T-cell (primary cell): ENCODE measurements around the gene GET4. TPM values are rescaled to one million over a fixed set of nuclear protein-coding genes. Genes with fewer than 3 reads are reported as not detected.

Source experiments
- ATAC-seq, 4 experiments: fragments of 200-7000 bp in 3 of 4; fragments of 150-1000 bp in 1 of 4; cut with Tn5 transposase; replicated peaks in 1 of 4; 1 replicate in 3 of 4; 2 replicates in 1 of 4; pipeline ENCODE4 v1.10.0; 2021; ENCODE audit warnings: moderate library complexity in 3 of 4, mild to moderate bottlenecking in 2 of 4, moderate number of reproducible peaks in 1 of 4
- CTCF ChIA-PET, 2 donors: fragments of 300-600 bp; sonication (Branson Sonifier 250); formaldehyde crosslinking; loops; one replicate each; lab custom pipeline; 2022; ENCODE audit warnings: antibody characterized with exemption in 2 of 2; lab: Charles Lee
- POLR2A ChIA-PET, 2 donors: fragments of 300-600 bp; sonication (Branson Sonifier 250); formaldehyde crosslinking; loops; one replicate each; lab custom pipeline; 2022; ENCODE audit warnings: antibody characterized with exemption in 2 of 2; lab: Charles Lee
- DNase-seq, 35 experiments: peaks; one replicate each; pipeline versions ENCODE4 v3.0.0 to v3.0.0-alpha.2; 2013 to 2023
- H3K27ac ChIP-seq: one replicate; pipeline ENCODE4 v1.5.1; 2013; ENCODE audit warnings: low read length
- H3K27me3 ChIP-seq, 2 experiments: replicated peaks in 1 of 2; 1 replicate in 1 of 2; 2 replicates in 1 of 2; pipeline versions ENCODE4 v1.6.1 to v1.7.0; 2013; ENCODE audit warnings: low read length in 1 of 2, mixed read lengths in 1 of 2; ENCODE audit not compliant: control insufficient read depth in 2 of 2, insufficient read depth in 2 of 2; ENCODE audit errors: extremely low read depth in 1 of 2
- H3K36me3 ChIP-seq, 2 donors: 1 replicate in 1 of 2; 2 replicates in 1 of 2; pipeline versions ENCODE4 v1.6.1 to v1.7.0; 2013; ENCODE audit warnings: low read length in 1 of 2; ENCODE audit not compliant: control insufficient read depth in 2 of 2, insufficient read depth in 1 of 2; ENCODE audit errors: extremely low read depth in 1 of 2
- H3K4me1 ChIP-seq, 2 experiments: 1 replicate in 1 of 2; 2 replicates in 1 of 2; pipeline versions ENCODE4 v1.6.1 to v1.7.0; 2013; ENCODE audit warnings: low read length in 2 of 2, mixed read lengths in 1 of 2; ENCODE audit not compliant: insufficient read depth in 2 of 2, control insufficient read depth in 1 of 2; ENCODE audit errors: extremely low read depth in 1 of 2
- H3K4me3 ChIP-seq, 2 donors: 1 replicate in 1 of 2; 2 replicates in 1 of 2; pipeline versions ENCODE4 v1.5.1 to v1.7.0; 2013; ENCODE audit warnings: mild to moderate bottlenecking in 2 of 2, low read length in 1 of 2, moderate library complexity in 1 of 2; ENCODE audit not compliant: control insufficient read depth in 1 of 2; ENCODE audit errors: extremely low read depth in 1 of 2
- H3K9me3 ChIP-seq: 2 replicates; pipeline ENCODE4 v1.7.0; 2013
- H3K27ac Mint-ChIP-seq, 2 donors: one replicate each; pipeline ENCODE4 v1.8.0; 2020 to 2021; ENCODE audit warnings: mild to moderate bottlenecking in 2 of 2, mixed read lengths in 2 of 2
- H3K27me3 Mint-ChIP-seq, 2 donors: one replicate each; pipeline ENCODE4 v1.8.0; 2021 to 2022; ENCODE audit warnings: mixed read lengths in 2 of 2
- H3K36me3 Mint-ChIP-seq: one replicate; pipeline ENCODE4 v1.8.0; 2021; ENCODE audit warnings: mixed read lengths
- H3K4me1 Mint-ChIP-seq, 3 donors: one replicate each; pipeline ENCODE4 v1.8.0; 2020 to 2022; ENCODE audit warnings: mixed read lengths in 3 of 3, mild to moderate bottlenecking in 1 of 3
- H3K4me3 Mint-ChIP-seq, 3 donors: one replicate each; pipeline ENCODE4 v1.8.0; 2020 to 2022; ENCODE audit warnings: mild to moderate bottlenecking in 3 of 3, mixed read lengths in 3 of 3, moderate library complexity in 3 of 3
- H3K9me3 Mint-ChIP-seq, 3 donors: one replicate each; pipeline ENCODE4 v1.8.0; 2020 to 2022; ENCODE audit warnings: mixed read lengths in 3 of 3
- WGBS: methylation state at CpG from one replicate; pipeline ENCODE4 v1.1.5; 2013; ENCODE audit warnings: missing lambda C conversion rate; ENCODE audit not compliant: insufficient coverage; 5-methylcytosine and 5-hydroxymethylcytosine counted together
- total RNA-seq, 35 experiments: library from RNA in 6 of 35; stranded (reverse) in 6 of 35; fragments of 120-200 nt in 1 of 35; gene quantifications; one replicate each; pipeline versions ENCODE4 v1.2.1 to v1.2.4 and lab custom pipeline; 2013 to 2026

Gene GET4
- total RNA-seq, 5 donors from 2014 or later (not counting 1 experiment from before 2014, with no cell fraction given), result 52.2 to 76.4 (median 54.7) TPM

- H3K4me3 Mint-ChIP-seq, result no peak overlapping the region
- CTCF ChIA-PET, result no interaction called here
- H3K9me3 ChIP-seq, result no peaks in the 10 kb centered on the region
- H3K27ac Mint-ChIP-seq, result no peak overlapping the region
- no peak overlapping the region for H3K4me3 ChIP-seq
- H3K36me3 Mint-ChIP-seq, result no peaks in the 10 kb centered on the region
- 94% methylated on average over 14 of the region's 21 CpGs for WGBS
- H3K4me1 ChIP-seq, result peaks cover 14 to 37% of the 10 kb centered on the region in 2 experiments
- H3K27me3 ChIP-seq, result no peaks in the 10 kb centered on the region
- no peaks in the 10 kb centered on the region for H3K27me3 Mint-ChIP-seq
- peaks cover 20 to 35% (median 26%) of the 10 kb centered on the region in 3 donors for H3K4me1 Mint-ChIP-seq
- no peaks in the 10 kb centered on the region for H3K9me3 Mint-ChIP-seq
- no peak for ATAC-seq
- H3K36me3 ChIP-seq, result no peaks in the 10 kb centered on the region
- POLR2A ChIA-PET, result no interaction called here
- peak in 1 of 35 experiments; percentile 1 for DNase-seq
- no peak overlapping the region for H3K27ac ChIP-seq
These were observed 42.2 kb downstream of the GET4 start for GRCh38 chr7:918441-919113.

- no peaks in the 10 kb centered on the region for H3K36me3 Mint-ChIP-seq
- peak in 2 of 35 experiments; percentile 2 to 17 for DNase-seq
- Histone ChIP-seq H3K27ac (no peak overlapping the region), H3K36me3 (no peaks in the 10 kb centered on the region), H3K9me3 (no peaks in the 10 kb centered on the region), H3K27me3 (no peaks in the 10 kb centered on the region), H3K4me1 (peaks cover 17 to 42% of the 10 kb centered on the region in 2 experiments), H3K4me3 (no peak overlapping the region)
- H3K4me1 Mint-ChIP-seq, result peaks cover 21 to 35% (median 26%) of the 10 kb centered on the region in 3 donors
- CTCF ChIA-PET, result no interaction called here
- H3K27ac Mint-ChIP-seq, result peak overlapping the region in 1 of 2 donors; percentile 62
- H3K27me3 Mint-ChIP-seq, result no peaks in the 10 kb centered on the region
- peak overlapping the region in 1 of 3 donors; percentile 35 for H3K4me3 Mint-ChIP-seq
- WGBS, result 86% methylated on average over 9 of the region's 13 CpGs
- no peak for ATAC-seq
- no peaks in the 10 kb centered on the region for H3K9me3 Mint-ChIP-seq
- POLR2A ChIA-PET, result no interaction called here
These were observed 42.7 kb downstream of the GET4 start for GRCh38 chr7:919114-919442.

- Mint-ChIP-seq H3K9me3 (no peaks in the 10 kb centered on the region), H3K4me1 (peaks cover 21 to 41% (median 31%) of the 10 kb centered on the region in 3 donors), H3K27ac (no peak overlapping the region), H3K36me3 (no peaks in the 10 kb centered on the region), H3K4me3 (no peak overlapping the region), H3K27me3 (no peaks in the 10 kb centered on the region)
- Histone ChIP-seq H3K4me1 (peaks cover 20 to 51% of the 10 kb centered on the region in 2 experiments), H3K27ac (no peak overlapping the region), H3K4me3 (no peak overlapping the region), H3K27me3 (no peaks in the 10 kb centered on the region), H3K9me3 (no peaks in the 10 kb centered on the region), H3K36me3 (no peaks in the 10 kb centered on the region)
- WGBS, result 98% methylated on average over 20 of the region's 26 CpGs
- ChIA-PET CTCF (no interaction called here), POLR2A (no interaction called here)
- ATAC-seq, result no peak
- peak in 2 of 35 experiments; percentile 0 to 21 for DNase-seq
These were observed 43.6 kb downstream of the GET4 start for GRCh38 chr7:919924-920341.

- DNase-seq (peak in 2 of 35 experiments; percentile 2 to 17), ATAC-seq (no peak)
- Histone ChIP-seq H3K27me3 (no peaks in the 10 kb centered on the region), H3K27ac (no peak overlapping the region), H3K4me1 (peaks cover 20 to 56% of the 10 kb centered on the region in 2 experiments), H3K4me3 (no peak overlapping the region), H3K36me3 (no peaks in the 10 kb centered on the region), H3K9me3 (no peaks in the 10 kb centered on the region)
- CTCF ChIA-PET, result no interaction called here
- Mint-ChIP-seq H3K27ac (peak overlapping the region; percentile 63 to 73), H3K4me3 (peak overlapping the region in 2 of 3 donors; percentile 21 to 89), H3K36me3 (no peaks in the 10 kb centered on the region), H3K9me3 (no peaks in the 10 kb centered on the region), H3K27me3 (no peaks in the 10 kb centered on the region), H3K4me1 (peaks cover 21 to 42% (median 32%) of the 10 kb centered on the region in 3 donors)
- POLR2A ChIA-PET, result no interaction called here
- WGBS, result 78% methylated on average over 31 of the region's 40 CpGs
These were observed 44.2 kb downstream of the GET4 start for GRCh38 chr7:920351-921070.

- H3K4me1 Mint-ChIP-seq, result peaks cover 21 to 40% (median 32%) of the 10 kb centered on the region in 3 donors
- no peaks in the 10 kb centered on the region for H3K36me3 ChIP-seq
- H3K36me3 Mint-ChIP-seq, result no peaks in the 10 kb centered on the region
- ChIA-PET CTCF (no interaction called here), POLR2A (no interaction called here)
- H3K9me3 ChIP-seq, result no peaks in the 10 kb centered on the region
- DNase-seq, result no peak
- H3K27me3 ChIP-seq, result no peaks in the 10 kb centered on the region
- H3K9me3 Mint-ChIP-seq, result no peaks in the 10 kb centered on the region
- peaks cover 20 to 62% of the 10 kb centered on the region in 2 experiments for H3K4me1 ChIP-seq
- ATAC-seq, result no peak
- H3K4me3 Mint-ChIP-seq, result peak overlapping the region; percentile 13 to 89 (median 21)
- H3K27ac Mint-ChIP-seq, result peak overlapping the region; percentile 63 to 73
- 99% methylated on average over 10 of the region's 15 CpGs for WGBS
- H3K27me3 Mint-ChIP-seq, result no peaks in the 10 kb centered on the region
- H3K27ac ChIP-seq, result no peak overlapping the region
- no peak overlapping the region for H3K4me3 ChIP-seq
These were observed 44.7 kb downstream of the GET4 start for GRCh38 chr7:921071-921461.

- 41% methylated on average over 34 of the region's 36 CpGs for WGBS
- peaks cover 21 to 40% (median 32%) of the 10 kb centered on the region in 3 donors for H3K4me1 Mint-ChIP-seq
- Histone ChIP-seq H3K27ac (peak overlapping the region; percentile 82), H3K27me3 (no peaks in the 10 kb centered on the region), H3K36me3 (no peaks in the 10 kb centered on the region), H3K4me1 (peaks cover 20 to 69% of the 10 kb centered on the region in 2 experiments), H3K4me3 (peak overlapping the region; percentile 45 to 72), H3K9me3 (no peaks in the 10 kb centered on the region)
- ChIA-PET CTCF (no interaction called here), POLR2A (no interaction called here)
- peak overlapping the region; percentile 41 to 89 (median 41) for H3K4me3 Mint-ChIP-seq
- DNase-seq (peak in 3 of 35 experiments; percentile 3 to 45 (median 24)), ATAC-seq (no peak)
- H3K36me3 Mint-ChIP-seq, result no peaks in the 10 kb centered on the region
- peak overlapping the region; percentile 63 to 73 for H3K27ac Mint-ChIP-seq
- no peaks in the 10 kb centered on the region for H3K9me3 Mint-ChIP-seq
- H3K27me3 Mint-ChIP-seq, result no peaks in the 10 kb centered on the region
These were observed 45.4 kb downstream of the GET4 start for GRCh38 chr7:921581-922333.
